CD14-positive monocyte (primary cell): ENCODE data around the gene CXCR6. TPM values are rescaled to one million over a fixed set of nuclear protein-coding genes. Genes with fewer than 3 reads are reported as not detected.
A peak's percentile ranks its signal among the peaks of the same experiment; 100 is the strongest.

Experiments used
- DNase-seq, 3 donors: peaks; one replicate each; pipeline ENCODE4 v3.0.0-alpha.2; 2011 to 2022
- H2AFZ ChIP-seq: 2 replicates; pipeline ENCODE4 v1.6.0; 2012; ENCODE audit warnings: mild to moderate bottlenecking, low read depth, low read length, inconsistent platforms; ENCODE audit not compliant: insufficient read depth, poor library complexity, severe bottlenecking
- H3K27ac ChIP-seq, 2 donors: 1 replicate in 1 of 2; 2 replicates in 1 of 2; pipeline ENCODE4 v1.5.1; 2012 to 2013; ENCODE audit warnings: low read length in 2 of 2, control low read depth in 1 of 2, inconsistent platforms in 1 of 2, low read depth in 1 of 2, mild to moderate bottlenecking in 1 of 2
- H3K27me3 ChIP-seq, 2 donors: one replicate each; pipeline versions ENCODE4 v1.6.0 to v1.6.1; 2011 to 2013; ENCODE audit warnings: low read length in 2 of 2; ENCODE audit not compliant: control insufficient read depth in 2 of 2, insufficient read depth in 2 of 2
- H3K36me3 ChIP-seq, 2 donors: replicated peaks in 1 of 2; 1 replicate in 1 of 2; 2 replicates in 1 of 2; pipeline versions ENCODE4 v1.5.1 to v1.6.1; 2012 to 2013; ENCODE audit warnings: low read length in 2 of 2, control low read depth in 1 of 2, inconsistent platforms in 1 of 2, mild to moderate bottlenecking in 1 of 2; ENCODE audit not compliant: insufficient read depth in 2 of 2, control insufficient read depth in 1 of 2
- H3K4me1 ChIP-seq, 2 donors: 1 replicate in 1 of 2; 2 replicates in 1 of 2; pipeline versions ENCODE4 v1.5.1 to v1.6.1; 2012 to 2013; ENCODE audit warnings: low read length in 2 of 2, control low read depth in 1 of 2, inconsistent platforms in 1 of 2, mild to moderate bottlenecking in 1 of 2, moderate library complexity in 1 of 2; ENCODE audit not compliant: insufficient read depth in 2 of 2, control insufficient read depth in 1 of 2
- H3K4me2 ChIP-seq: replicated peaks from 2 replicates; pipeline ENCODE3; 2012; ENCODE audit warnings: low read length, moderate library complexity, mild to moderate bottlenecking; ENCODE audit not compliant: poor library complexity, severe bottlenecking; ENCODE audit errors: extremely low read depth
- H3K4me3 ChIP-seq, 3 experiments: fragments of 200-600 bp in 1 of 3; sonication (generic) in 1 of 3; replicated peaks in 1 of 3; 1 replicate in 2 of 3; 2 replicates in 1 of 3; pipeline ENCODE4 v1.5.1; 2011 to 2013; ENCODE audit warnings: low read length in 3 of 3, mild to moderate bottlenecking in 3 of 3, control low read depth in 2 of 3, low read depth in 2 of 3, inconsistent platforms in 1 of 3, moderate library complexity in 1 of 3
- H3K79me2 ChIP-seq: 2 replicates; pipeline ENCODE4 v1.6.0; 2012; ENCODE audit warnings: mild to moderate bottlenecking, control low read depth, inconsistent platforms, low read length, moderate library complexity; ENCODE audit not compliant: insufficient read depth
- H3K9ac ChIP-seq: 2 replicates; pipeline ENCODE4 v1.6.0; 2017; ENCODE audit warnings: low read length, mild to moderate bottlenecking; ENCODE audit not compliant: insufficient read depth, poor library complexity, severe bottlenecking
- H3K9me3 ChIP-seq, 2 donors: replicated peaks in 1 of 2; 1 replicate in 1 of 2; 2 replicates in 1 of 2; pipeline versions ENCODE4 v1.5.1 to v1.6.1; 2012 to 2013; ENCODE audit warnings: low read length in 2 of 2, control low read depth in 1 of 2; ENCODE audit not compliant: control insufficient read depth in 1 of 2, insufficient read depth in 1 of 2
- H4K20me1 ChIP-seq: 2 replicates; pipeline ENCODE4 v1.6.0; 2012; ENCODE audit warnings: mild to moderate bottlenecking, low read length, control low read depth, moderate library complexity; ENCODE audit not compliant: insufficient read depth
- H3K27ac Mint-ChIP-seq, 7 donors: one replicate each; pipeline ENCODE4 v1.8.0; 2020; ENCODE audit warnings: mild to moderate bottlenecking in 7 of 7, mixed read lengths in 7 of 7, moderate library complexity in 6 of 7, inconsistent platforms in 2 of 7
- H3K27me3 Mint-ChIP-seq, 3 donors: one replicate each; pipeline ENCODE4 v1.8.0; 2021 to 2022; ENCODE audit warnings: low read depth in 3 of 3, mild to moderate bottlenecking in 3 of 3, mixed read lengths in 3 of 3, moderate library complexity in 3 of 3, inconsistent platforms in 1 of 3
- H3K36me3 Mint-ChIP-seq, 2 donors: one replicate each; pipeline ENCODE4 v1.8.0; 2020; ENCODE audit warnings: mixed read lengths in 2 of 2, inconsistent platforms in 1 of 2, mild to moderate bottlenecking in 1 of 2
- H3K4me1 Mint-ChIP-seq: one replicate; pipeline ENCODE4 v1.8.0; 2020; ENCODE audit warnings: mild to moderate bottlenecking, mixed read lengths
- H3K4me3 Mint-ChIP-seq, 2 donors: one replicate each; pipeline ENCODE4 v1.8.0; 2020; ENCODE audit warnings: mild to moderate bottlenecking in 2 of 2, mixed read lengths in 2 of 2, moderate library complexity in 1 of 2
- H3K9me3 Mint-ChIP-seq, 7 donors: one replicate each; pipeline ENCODE4 v1.8.0; 2020 to 2022; ENCODE audit warnings: mixed read lengths in 7 of 7, mild to moderate bottlenecking in 6 of 7, moderate library complexity in 6 of 7, inconsistent platforms in 2 of 7
- CTCF ChIP-seq: fragments of 200-600 bp; IDR thresholded peaks from one replicate; pipeline ENCODE4 v1.8.0; 2022; ENCODE audit warnings: antibody characterized with exemption, mild to moderate bottlenecking
- WGBS: methylation state at CpG from one replicate; pipeline ENCODE4 v1.1.5; 2013; ENCODE audit warnings: missing lambda C conversion rate; ENCODE audit not compliant: insufficient coverage; 5-methylcytosine and 5-hydroxymethylcytosine counted together
- intact Hi-C, 2 donors: fragments of 100-400 bp; cut with micrococcal nuclease; formaldehyde crosslinking; loops; one replicate each; pipeline versions ENCODE4 v1.15.0 to v1.15.1; 2023
- polyA plus RNA-seq, 3 donors: library from polyadenylated mRNA; depleted of rRNA in 1 of 3; unstranded in 2 of 3; stranded (reverse) in 1 of 3; fragments of 300-500 nt in 2 of 3; fragments of >200 nt in 1 of 3; fragmentation: Illumina TruSeq in 2 of 3; gene quantifications; 1 replicate in 2 of 3; 2 replicates in 1 of 3; pipeline ENCODE4 v1.2.3, GENCODE V29; 2012 to 2021

CXCR6 gene
- polyA plus RNA-seq, 3 donors = 0.10 TPM; not detected in 2

DNA sequence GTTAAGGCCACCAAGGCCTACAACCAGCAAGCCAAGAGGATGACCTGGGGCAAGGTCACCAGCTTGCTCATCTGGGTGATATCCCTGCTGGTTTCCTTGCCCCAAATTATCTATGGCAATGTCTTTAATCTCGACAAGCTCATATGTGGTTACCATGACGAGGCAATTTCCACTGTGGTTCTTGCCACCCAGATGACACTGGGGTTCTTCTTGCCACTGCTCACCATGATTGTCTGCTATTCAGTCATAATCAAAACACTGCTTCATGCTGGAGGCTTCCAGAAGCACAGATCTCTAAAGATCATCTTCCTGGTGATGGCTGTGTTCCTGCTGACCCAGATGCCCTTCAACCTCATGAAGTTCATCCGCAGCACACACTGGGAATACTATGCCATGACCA is 3.6 kb downstream of the CXCR6 start:
- DNase-seq = no peak

DNA sequence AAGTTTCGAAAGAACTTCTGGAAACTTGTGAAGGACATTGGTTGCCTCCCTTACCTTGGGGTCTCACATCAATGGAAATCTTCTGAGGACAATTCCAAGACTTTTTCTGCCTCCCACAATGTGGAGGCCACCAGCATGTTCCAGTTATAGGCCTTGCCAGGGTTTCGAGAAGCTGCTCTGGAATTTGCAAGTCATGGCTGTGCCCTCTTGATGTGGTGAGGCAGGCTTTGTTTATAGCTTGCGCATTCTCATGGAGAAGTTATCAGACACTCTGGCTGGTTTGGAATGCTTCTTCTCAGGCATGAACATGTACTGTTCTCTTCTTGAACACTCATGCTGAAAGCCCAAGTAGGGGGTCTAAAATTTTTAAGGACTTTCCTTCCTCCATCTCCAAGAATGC is 4.1 kb downstream of the CXCR6 start:
- DNase-seq = no peak
- no peaks in the 10 kb centered on the region for H3K4me1 Mint-ChIP-seq
- H3K4me3 Mint-ChIP-seq = no peak overlapping the region
- H3K36me3 Mint-ChIP-seq = peaks cover 85 to 90% of the 10 kb centered on the region in 2 donors
- Histone ChIP-seq H2AFZ (no peak overlapping the region), H3K27ac (no peak overlapping the region), H3K4me1 (no peaks in the 10 kb centered on the region), H3K4me3 (no peak overlapping the region), H3K9ac (no peak overlapping the region), H3K27me3 (no peaks in the 10 kb centered on the region), H3K36me3 (peaks cover 68 to 96% of the 10 kb centered on the region in 2 donors), H3K79me2 (no peaks in the 10 kb centered on the region), H3K4me2 (no peak overlapping the region), H3K9me3 (no peaks in the 10 kb centered on the region), H4K20me1 (no peaks in the 10 kb centered on the region)
- TF ChIP-seq CTCF = no peak
- intact Hi-C loops = no loop called here
- peaks cover 0 to 4% (median 2%) of the 10 kb centered on the region in 3 donors for H3K27me3 Mint-ChIP-seq
- WGBS = 90% methylated on average over 2 of the region's 3 CpGs
- H3K9me3 Mint-ChIP-seq = no peaks in the 10 kb centered on the region
- peak overlapping the region in 2 of 7 donors; percentile 14 to 56 for H3K27ac Mint-ChIP-seq

More for the DNA sequence above, 3.6 kb downstream of the CXCR6 start:
- H3K27me3 ChIP-seq = no peaks in the 10 kb centered on the region
- peaks cover 0 to 4% (median 2%) of the 10 kb centered on the region in 3 donors for H3K27me3 Mint-ChIP-seq
- no peak overlapping the region for H3K4me3 Mint-ChIP-seq
- H3K9ac ChIP-seq = no peak overlapping the region
- no peaks in the 10 kb centered on the region for H3K9me3 ChIP-seq
- H2AFZ ChIP-seq = no peak overlapping the region
- intact Hi-C loops = no loop called here
- H4K20me1 ChIP-seq = no peaks in the 10 kb centered on the region
- WGBS = 60% methylated on average over 3 of the region's 3 CpGs
- H3K9me3 Mint-ChIP-seq = no peaks in the 10 kb centered on the region
- no peak overlapping the region for H3K4me3 ChIP-seq
- TF ChIP-seq CTCF = no peak
- H3K27ac ChIP-seq = no peak overlapping the region
- peaks cover 63 to 96% of the 10 kb centered on the region in 2 donors for H3K36me3 ChIP-seq
- no peaks in the 10 kb centered on the region for H3K79me2 ChIP-seq
- H3K4me1 ChIP-seq = no peaks in the 10 kb centered on the region
- peak overlapping the region in 1 of 7 donors; percentile 27 for H3K27ac Mint-ChIP-seq
- no peak overlapping the region for H3K4me2 ChIP-seq
- peaks cover 82 to 87% of the 10 kb centered on the region in 2 donors for H3K36me3 Mint-ChIP-seq
- H3K4me1 Mint-ChIP-seq = no peaks in the 10 kb centered on the region
